NCI-H1930 (cell line): ENCODE results near the gene DENND1A.
"Not testable (repeated sequence)": the region's sequence is repeated elsewhere in the genome, so short reads cannot be mapped to it uniquely, and the experiment has no call there.

Source experiments
- DNase-seq, 2 experiments: peaks; one replicate each; lab custom pipeline; 2025; lab: John Stamatoyannopoulos, UW

Gene DENND1A

GRCh38 chr9:123337971-123338370 lies 592.0 kb downstream of the DENND1A start:
- DNase-seq, result no peak

GRCh38 chr9:123336959-123337358 lies 593.0 kb downstream of the DENND1A start:
- DNase-seq, result no peak

- DNase-seq, result no peak
Observed at GRCh38 chr9:123336449-123336848, 593.5 kb downstream of the DENND1A start.

- no peak for DNase-seq
Observed at GRCh38 chr9:123335986-123336329, 594.0 kb downstream of the DENND1A start.

GRCh38 chr9:123335193-123335985 lies 594.5 kb downstream of the DENND1A start:
- no peak for DNase-seq

- no peak for DNase-seq
Observed at GRCh38 chr9:123334639-123335038, 595.3 kb downstream of the DENND1A start.

- not testable (repeated sequence) for DNase-seq
Observed at GRCh38 chr9:123333058-123333669, 596.8 kb downstream of the DENND1A start.

GRCh38 chr9:123331346-123332060 lies 598.4 kb downstream of the DENND1A start:
- DNase-seq, result no peak
